Activated T-helper 17 cell treated with anti-CD3 and anti-CD28 coated beads, Interleukin-2, amount 50 U/mL, for 72 hours (primary cell): Measurements from ENCODE around the gene PCSK6. TPM values are rescaled to one million over a fixed set of nuclear protein-coding genes. Genes with fewer than 3 reads are reported as not detected.

ENCODE experiments used
- ATAC-seq: fragments of 150-1000 bp; cut with Tn5 transposase; replicated peaks from 2 replicates; pipeline ENCODE4 v1.10.0; 2021; ENCODE audit warnings: mild to moderate bottlenecking, moderate library complexity
- H3K27ac Mint-ChIP-seq: one replicate; pipeline ENCODE4 v1.8.0; 2022; ENCODE audit warnings: mixed read lengths
- H3K27me3 Mint-ChIP-seq: one replicate; pipeline ENCODE4 v1.8.0; 2022; ENCODE audit warnings: mixed read lengths
- H3K36me3 Mint-ChIP-seq: one replicate; pipeline ENCODE4 v1.8.0; 2022; ENCODE audit warnings: low read depth, mild to moderate bottlenecking, mixed read lengths
- H3K4me1 Mint-ChIP-seq: one replicate; pipeline ENCODE4 v1.8.0; 2022; ENCODE audit warnings: mixed read lengths
- H3K4me3 Mint-ChIP-seq: one replicate; pipeline ENCODE4 v1.8.0; 2022; ENCODE audit warnings: mild to moderate bottlenecking, mixed read lengths
- H3K9me3 Mint-ChIP-seq: one replicate; pipeline ENCODE4 v1.8.0; 2022; ENCODE audit warnings: mixed read lengths
- total RNA-seq, 2 donors: library from RNA; stranded (reverse); gene quantifications; one replicate each; pipeline ENCODE4 v1.2.3, GENCODE V29; 2022

The PCSK6 gene
- total RNA-seq, 2 donors from 2014 or later = 0.56 to 1.3 TPM

DNA sequence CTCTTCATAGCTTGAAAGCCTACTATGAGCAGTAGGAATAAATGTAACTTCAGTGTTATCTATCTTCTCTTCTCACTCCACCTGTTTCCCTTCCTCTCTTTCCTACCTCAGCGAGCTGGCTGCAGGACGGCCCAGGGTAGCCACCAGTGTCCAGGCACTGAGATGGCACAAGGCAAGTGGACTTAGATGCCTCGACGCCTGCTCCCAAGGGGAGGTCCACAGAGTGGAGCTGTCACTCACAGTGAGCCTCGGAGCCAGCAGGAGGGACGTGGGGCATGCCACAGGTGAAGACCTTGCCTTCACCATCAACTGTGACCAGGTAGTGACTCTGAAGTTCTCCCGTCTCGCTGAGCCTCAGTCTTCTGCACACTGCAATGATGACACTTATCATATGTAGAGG is 88.2 kb downstream of the PCSK6 start:
- H3K27ac Mint-ChIP-seq = no peak overlapping the region
- H3K9me3 Mint-ChIP-seq = no peaks in the 10 kb centered on the region
- ATAC-seq = no peak
- peaks cover 31% of the 10 kb centered on the region for H3K27me3 Mint-ChIP-seq
- H3K4me3 Mint-ChIP-seq = no peak overlapping the region
- no peaks in the 10 kb centered on the region for H3K4me1 Mint-ChIP-seq
- H3K36me3 Mint-ChIP-seq = no peaks in the 10 kb centered on the region

DNA sequence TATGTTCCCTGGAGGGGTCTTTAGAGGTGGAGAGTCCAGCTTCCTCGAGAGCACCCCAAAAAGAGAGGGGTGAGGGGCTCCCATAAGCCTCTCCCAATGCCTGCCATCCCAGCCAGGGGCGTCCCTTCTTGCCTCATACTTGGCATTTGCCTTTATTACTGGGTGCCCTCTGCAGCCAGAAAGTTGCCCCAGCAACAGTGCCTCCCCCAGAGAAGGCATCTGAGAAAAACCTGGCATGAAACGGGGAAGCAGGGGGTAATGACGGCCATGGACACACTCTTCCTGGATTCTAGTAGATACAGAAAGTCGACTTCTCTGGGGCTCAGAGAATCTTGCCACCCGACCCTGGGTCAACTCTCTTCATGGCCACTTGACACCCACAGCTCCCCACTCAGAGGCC is 90.1 kb downstream of the PCSK6 start:
- Mint-ChIP-seq H3K9me3 (no peaks in the 10 kb centered on the region), H3K27ac (no peak overlapping the region), H3K27me3 (peaks cover 32% of the 10 kb centered on the region), H3K36me3 (no peaks in the 10 kb centered on the region), H3K4me3 (no peak overlapping the region), H3K4me1 (peaks cover 4% of the 10 kb centered on the region)
- ATAC-seq = no peak

DNA sequence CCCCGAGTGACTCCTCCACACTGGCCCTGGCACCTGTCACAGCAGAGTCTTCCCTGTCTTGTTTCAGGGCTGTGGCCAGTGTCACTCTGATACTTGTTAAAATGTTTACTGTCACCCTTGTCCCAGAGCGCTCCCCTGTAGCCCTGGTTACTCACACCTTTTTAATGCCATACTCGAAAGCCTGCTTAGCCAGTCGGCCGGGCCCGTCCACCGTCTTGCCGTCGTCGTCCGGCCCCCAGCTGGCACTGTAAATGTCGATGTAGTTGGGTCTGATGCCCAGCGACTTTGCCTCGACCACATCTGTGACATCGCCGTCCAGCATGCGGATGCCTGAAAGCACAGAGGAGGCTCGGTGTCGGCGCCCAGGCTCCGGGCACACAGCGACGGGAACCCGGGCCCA is 91.3 kb downstream of the PCSK6 start:
- Mint-ChIP-seq H3K36me3 (no peaks in the 10 kb centered on the region), H3K9me3 (no peaks in the 10 kb centered on the region), H3K27ac (no peak overlapping the region), H3K27me3 (peaks cover 36% of the 10 kb centered on the region), H3K4me1 (peaks cover 4% of the 10 kb centered on the region), H3K4me3 (no peak overlapping the region)
- no peak for ATAC-seq

DNA sequence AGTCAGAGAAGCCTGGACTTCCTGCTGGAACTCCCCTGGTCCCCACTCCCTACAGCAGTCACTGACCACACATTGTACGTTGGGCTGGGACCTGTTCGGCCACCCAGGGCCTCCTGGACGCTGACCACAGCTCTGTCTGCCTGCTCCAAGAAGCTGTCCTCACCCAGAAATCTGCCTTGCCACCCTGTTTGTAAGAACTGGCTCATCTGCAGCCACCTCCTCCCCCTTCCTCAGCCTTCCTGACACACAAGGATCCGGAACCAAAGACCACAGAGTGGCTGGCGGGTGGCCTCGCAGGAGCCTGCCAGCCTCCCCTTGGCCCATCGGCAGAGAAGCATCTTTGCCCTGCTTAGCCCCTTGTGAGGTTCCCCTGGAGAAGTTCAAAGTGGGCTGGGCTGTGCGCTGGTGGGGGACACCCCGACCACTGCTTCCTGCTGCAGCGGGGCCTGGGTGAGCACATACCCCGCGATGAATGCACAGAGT is 91.9 kb downstream of the PCSK6 start:
- Mint-ChIP-seq H3K27ac (no peak overlapping the region), H3K36me3 (no peaks in the 10 kb centered on the region), H3K4me3 (no peak overlapping the region), H3K9me3 (no peaks in the 10 kb centered on the region), H3K4me1 (peaks cover 4% of the 10 kb centered on the region), H3K27me3 (peaks cover 36% of the 10 kb centered on the region)
- no peak for ATAC-seq

DNA sequence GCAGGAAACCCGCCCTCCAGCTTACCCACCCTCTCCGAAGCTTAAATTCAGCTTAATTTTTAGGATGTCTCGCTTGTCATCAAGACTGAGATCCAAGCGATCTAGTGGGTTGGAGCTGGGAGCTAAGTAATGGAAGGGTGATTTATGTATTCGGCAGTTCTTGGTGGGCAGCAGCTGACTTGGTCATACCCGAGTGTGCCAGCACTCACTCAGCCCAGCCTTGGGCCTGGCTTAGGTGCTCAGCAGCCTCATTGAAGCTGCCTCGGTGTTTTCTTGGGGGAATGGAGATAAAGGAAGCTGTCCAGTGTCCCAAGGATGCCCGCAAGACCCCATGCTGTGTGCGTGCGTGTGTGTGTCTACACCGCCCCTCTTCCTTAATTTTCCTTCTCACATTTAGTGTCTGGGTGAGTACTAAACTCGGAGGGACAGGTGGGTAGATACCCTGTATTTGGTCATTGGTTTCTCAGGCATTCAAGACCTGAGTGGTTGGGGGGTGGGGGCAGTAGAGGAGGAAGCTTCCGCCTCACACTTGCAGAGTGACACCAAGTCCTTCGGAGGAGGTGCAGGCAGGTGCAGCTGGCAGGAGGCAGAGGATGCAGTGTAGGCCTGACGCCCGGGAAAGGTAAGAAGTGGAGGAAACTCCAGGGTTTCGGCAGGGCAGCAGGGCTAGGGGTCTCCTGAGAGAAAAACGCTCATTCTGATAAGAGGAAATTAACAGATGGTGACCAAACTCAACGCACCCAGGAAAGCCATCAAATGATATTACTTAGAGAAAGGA is 92.8 kb downstream of the PCSK6 start:
- Mint-ChIP-seq H3K27ac (no peak overlapping the region), H3K4me1 (peaks cover 4% of the 10 kb centered on the region), H3K27me3 (peaks cover 40% of the 10 kb centered on the region), H3K9me3 (no peaks in the 10 kb centered on the region), H3K36me3 (no peaks in the 10 kb centered on the region), H3K4me3 (no peak overlapping the region)
- no peak for ATAC-seq

DNA sequence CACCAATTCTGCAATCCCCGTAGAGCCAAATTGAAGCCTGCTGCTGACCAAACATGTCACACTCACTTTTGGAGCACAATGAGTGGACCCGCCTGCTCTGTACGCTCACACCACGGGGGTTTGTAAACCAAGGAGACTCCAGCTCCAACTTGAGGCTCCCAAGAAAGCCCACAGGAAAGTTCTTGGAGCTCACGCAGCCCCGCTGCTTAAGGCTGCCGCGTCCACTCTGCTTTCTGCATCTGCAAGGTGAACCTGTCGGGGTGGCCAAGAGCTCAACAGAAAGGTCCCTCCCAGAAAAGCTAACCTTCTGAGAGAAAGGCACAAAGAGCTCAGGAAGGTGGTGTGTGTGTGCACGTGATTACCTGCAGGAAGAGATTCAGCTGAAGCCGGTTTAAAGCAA is 94.9 kb downstream of the PCSK6 start:
- Mint-ChIP-seq H3K27me3 (peaks cover 34% of the 10 kb centered on the region), H3K36me3 (no peaks in the 10 kb centered on the region), H3K9me3 (no peaks in the 10 kb centered on the region), H3K4me1 (peaks cover 4% of the 10 kb centered on the region), H3K27ac (no peak overlapping the region), H3K4me3 (no peak overlapping the region)
- ATAC-seq = no peak

DNA sequence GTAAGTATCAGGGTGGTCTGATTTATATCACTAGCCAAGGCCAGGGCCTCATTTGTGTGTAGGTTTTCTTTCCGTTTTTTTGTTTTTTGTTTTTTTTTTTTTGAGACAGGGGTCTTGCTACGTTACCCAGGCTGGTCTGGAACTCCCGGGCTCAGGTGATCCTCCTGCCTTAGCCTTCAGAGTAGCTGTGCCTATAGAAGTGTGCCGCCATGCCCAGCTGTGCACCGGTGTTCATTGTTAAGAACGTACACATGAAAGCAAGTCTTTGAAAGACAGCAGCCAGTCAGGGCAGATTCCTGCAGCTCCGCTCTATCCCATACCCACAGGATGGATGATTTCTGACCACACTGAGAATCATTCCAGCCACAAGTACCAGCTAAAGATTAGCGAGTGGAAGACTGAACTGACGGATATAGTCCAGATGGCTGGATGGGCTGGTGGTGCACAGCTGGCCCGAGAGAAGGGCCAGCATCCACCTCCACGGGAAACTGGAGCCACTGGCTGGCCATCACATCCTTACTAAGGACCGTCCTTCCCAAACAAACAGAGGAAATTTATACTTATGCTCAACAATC is 95.4 kb downstream of the PCSK6 start:
- Mint-ChIP-seq H3K27ac (no peak overlapping the region), H3K9me3 (no peaks in the 10 kb centered on the region), H3K27me3 (peaks cover 32% of the 10 kb centered on the region), H3K4me1 (peaks cover 4% of the 10 kb centered on the region), H3K4me3 (no peak overlapping the region), H3K36me3 (no peaks in the 10 kb centered on the region)
- ATAC-seq = no peak

DNA sequence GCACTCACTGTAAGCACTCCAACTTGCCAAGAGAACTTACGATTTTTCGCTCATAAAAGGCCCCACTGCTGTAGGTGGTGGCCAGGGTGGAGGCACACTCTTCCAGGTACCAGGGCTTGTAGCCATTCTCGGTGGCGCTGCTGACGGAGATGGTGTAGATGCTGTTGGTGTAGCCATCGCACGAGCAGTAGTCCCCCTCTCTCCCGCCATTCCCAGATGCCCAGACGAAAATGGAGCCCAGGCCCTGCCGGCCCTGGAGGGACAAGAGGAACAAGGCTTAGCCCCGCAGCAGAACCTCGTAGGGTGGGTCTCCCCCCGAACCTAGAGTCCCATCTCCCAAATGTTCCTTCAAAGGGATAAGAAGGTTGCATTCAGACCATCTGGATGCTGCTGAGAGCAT is 96.3 kb downstream of the PCSK6 start:
- no peaks in the 10 kb centered on the region for H3K36me3 Mint-ChIP-seq
- no peaks in the 10 kb centered on the region for H3K9me3 Mint-ChIP-seq
- H3K4me1 Mint-ChIP-seq = peaks cover 4% of the 10 kb centered on the region
- H3K4me3 Mint-ChIP-seq = no peak overlapping the region
- no peak overlapping the region for H3K27ac Mint-ChIP-seq
- ATAC-seq = no peak
- peaks cover 30% of the 10 kb centered on the region for H3K27me3 Mint-ChIP-seq

DNA sequence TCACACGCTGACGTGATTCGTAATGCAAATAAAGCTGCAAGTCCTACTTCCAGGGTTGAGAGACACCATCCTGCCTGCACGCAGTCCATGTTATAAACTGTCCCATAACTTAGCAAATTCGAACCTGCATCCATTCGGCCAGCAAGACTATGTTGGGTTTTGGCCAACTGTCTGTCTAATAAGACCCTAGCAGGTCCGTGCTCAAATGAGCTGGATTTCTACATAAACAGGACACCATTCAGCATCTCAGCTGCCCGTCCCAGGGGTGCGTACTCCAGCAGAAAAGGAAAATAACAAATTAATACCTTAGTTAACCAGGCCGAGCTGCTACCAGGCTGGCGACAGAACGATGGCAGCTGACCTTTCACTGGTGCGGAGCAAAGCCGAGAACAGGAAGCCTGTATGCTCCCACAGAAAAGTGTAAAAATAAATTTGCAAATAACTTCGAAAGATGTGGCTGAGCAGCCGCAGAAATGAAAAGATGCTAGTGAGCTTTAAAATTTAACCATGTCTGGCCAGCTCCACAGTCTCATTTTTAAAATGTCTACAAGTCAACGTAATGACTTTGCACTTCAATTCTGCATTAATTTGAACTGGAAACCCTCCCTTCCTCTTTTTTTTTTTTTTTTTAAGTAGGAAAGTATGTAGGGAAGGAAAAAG is 97.4 kb downstream of the PCSK6 start:
- ATAC-seq = no peak
- Mint-ChIP-seq H3K4me3 (no peak overlapping the region), H3K9me3 (no peaks in the 10 kb centered on the region)

DNA sequence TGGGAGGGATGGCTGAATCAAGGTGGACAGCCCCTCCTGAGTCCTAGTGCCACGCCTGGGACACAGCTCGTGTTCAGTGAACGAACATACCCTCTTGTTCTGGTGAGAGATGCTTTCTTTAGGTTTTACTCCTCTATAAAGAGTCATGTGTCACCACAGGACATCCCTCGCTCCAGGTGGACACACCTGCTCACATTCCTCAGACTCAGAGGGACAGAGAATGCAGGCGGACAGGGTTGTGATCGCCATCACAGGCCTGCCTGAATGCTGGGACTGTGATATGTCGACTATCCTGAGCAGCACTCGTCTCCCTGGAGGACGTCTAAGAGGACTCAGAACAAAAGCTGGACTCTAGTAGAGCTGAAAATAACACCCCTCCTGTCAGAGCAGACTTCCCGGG is 98.1 kb downstream of the PCSK6 start:
- H3K36me3 Mint-ChIP-seq = no peaks in the 10 kb centered on the region
- peaks cover 4% of the 10 kb centered on the region for H3K4me1 Mint-ChIP-seq
- H3K27me3 Mint-ChIP-seq = peaks cover 19% of the 10 kb centered on the region
- H3K9me3 Mint-ChIP-seq = no peaks in the 10 kb centered on the region
- no peak overlapping the region for H3K27ac Mint-ChIP-seq
- no peak for ATAC-seq
- no peak overlapping the region for H3K4me3 Mint-ChIP-seq

More for the DNA sequence above, 97.4 kb downstream of the PCSK6 start:
- Mint-ChIP-seq H3K36me3 (no peaks in the 10 kb centered on the region), H3K27ac (no peak overlapping the region), H3K27me3 (peaks cover 24% of the 10 kb centered on the region), H3K4me1 (peaks cover 4% of the 10 kb centered on the region)

DNA sequence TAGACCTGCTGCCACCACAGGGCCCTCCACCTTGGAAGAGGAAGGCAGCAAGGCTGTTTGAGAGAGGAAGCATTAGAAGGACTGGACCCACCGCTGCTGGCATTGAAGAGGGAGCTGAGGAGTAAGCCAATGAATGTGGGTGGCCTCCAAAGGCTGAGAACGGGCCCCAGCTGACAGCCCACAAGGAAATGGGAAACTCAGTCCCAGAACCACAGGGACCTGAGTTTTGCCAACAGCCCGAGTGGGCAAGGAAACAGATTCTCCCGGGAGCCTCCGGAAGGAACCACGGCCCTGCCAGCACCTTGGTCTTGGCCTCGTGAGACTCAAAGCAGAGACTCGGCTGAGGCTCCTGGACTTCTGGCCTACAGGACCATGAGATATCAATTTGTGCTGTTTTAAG is 99.0 kb downstream of the PCSK6 start:
- no peak overlapping the region for H3K27ac Mint-ChIP-seq
- H3K9me3 Mint-ChIP-seq = no peaks in the 10 kb centered on the region
- H3K36me3 Mint-ChIP-seq = no peaks in the 10 kb centered on the region
- ATAC-seq = no peak
- H3K4me3 Mint-ChIP-seq = no peak overlapping the region
- no peaks in the 10 kb centered on the region for H3K4me1 Mint-ChIP-seq
- peaks cover 11% of the 10 kb centered on the region for H3K27me3 Mint-ChIP-seq

DNA sequence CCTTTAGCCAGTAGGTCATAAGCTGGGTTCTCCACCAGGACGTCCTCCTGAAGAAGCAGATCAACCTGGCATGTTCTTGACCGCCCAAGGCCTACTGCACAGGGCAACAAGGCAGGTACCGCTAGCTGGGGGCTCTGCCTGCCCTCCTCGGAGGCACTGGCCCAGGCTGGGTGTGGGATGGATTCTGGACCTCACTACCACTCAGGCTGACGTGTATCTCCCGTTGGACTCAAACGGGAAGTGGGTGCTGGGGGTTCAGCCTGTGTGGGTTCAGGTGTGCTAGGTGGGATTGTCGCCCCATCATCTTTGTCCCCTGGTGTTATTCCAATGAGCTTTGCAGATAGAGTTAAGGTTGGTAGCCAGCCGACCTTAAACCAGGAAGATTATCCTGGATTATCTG is 99.4 kb downstream of the PCSK6 start:
- Mint-ChIP-seq H3K27me3 (peaks cover 10% of the 10 kb centered on the region), H3K27ac (no peak overlapping the region), H3K9me3 (no peaks in the 10 kb centered on the region), H3K4me3 (no peak overlapping the region), H3K4me1 (no peaks in the 10 kb centered on the region), H3K36me3 (no peaks in the 10 kb centered on the region)
- ATAC-seq = no peak

DNA sequence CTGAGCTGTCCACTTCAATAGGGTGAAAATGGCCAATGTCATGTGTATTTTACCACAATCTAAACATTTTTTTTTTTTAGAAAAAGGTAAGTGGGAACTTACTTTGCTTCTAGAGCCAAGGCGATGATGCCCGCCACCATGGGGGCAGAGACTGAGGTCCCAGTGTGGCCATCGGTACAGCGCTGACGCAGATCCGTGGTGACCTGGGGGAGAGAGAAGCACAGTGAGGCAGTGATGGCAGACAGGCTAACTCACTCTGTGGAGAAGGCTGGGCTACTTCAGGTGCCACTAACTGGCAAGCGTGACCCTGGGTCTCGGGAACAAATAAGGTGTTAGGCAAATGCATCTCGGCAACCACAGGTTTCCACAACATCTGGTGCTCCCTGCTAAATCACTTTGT is 100.1 kb downstream of the PCSK6 start:
- ATAC-seq = no peak
- Mint-ChIP-seq H3K4me1 (no peaks in the 10 kb centered on the region), H3K9me3 (no peaks in the 10 kb centered on the region), H3K36me3 (no peaks in the 10 kb centered on the region), H3K27me3 (peaks cover 9% of the 10 kb centered on the region), H3K4me3 (no peak overlapping the region), H3K27ac (no peak overlapping the region)

DNA sequence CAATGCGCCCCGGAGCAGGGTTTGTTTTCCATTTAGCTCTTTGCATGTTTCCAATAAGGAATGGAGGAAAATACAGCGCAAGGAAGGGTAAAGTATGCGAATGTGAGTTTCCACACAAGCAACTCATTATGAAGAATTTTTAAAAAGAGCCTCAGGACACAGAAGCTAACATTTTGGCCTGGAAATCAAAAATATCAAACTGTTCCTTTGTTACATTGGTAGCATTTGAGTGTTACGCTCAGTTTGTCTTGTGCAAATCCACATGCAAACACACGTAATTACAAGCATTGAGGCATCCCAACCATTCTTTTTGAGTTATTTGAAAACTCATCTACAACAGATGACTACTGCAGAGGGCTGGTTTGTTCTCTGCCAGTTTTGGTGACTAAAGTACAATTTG is 101.5 kb downstream of the PCSK6 start:
- no peak for ATAC-seq
- no peak overlapping the region for H3K27ac Mint-ChIP-seq
- no peak overlapping the region for H3K4me3 Mint-ChIP-seq

DNA sequence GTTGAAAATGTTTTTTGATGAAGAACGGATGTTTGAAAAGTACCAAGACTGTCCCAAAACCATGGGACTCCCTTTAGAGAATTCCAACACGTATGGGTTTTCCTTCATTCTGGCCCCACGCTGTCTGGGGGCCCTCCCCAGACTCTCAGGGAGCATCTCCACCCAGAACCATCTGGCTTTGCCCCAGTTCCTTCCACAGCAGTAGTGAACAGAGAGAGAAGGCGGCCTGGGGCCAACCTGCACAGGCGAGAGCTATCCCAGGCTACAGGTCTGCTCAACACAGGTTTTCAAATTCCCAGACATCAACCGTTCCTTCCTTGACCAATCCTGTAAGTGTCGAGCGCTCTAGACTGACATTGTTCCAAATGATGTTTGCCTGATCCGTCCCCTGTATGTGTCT is 101.9 kb downstream of the PCSK6 start:
- no peaks in the 10 kb centered on the region for H3K9me3 Mint-ChIP-seq
- H3K27ac Mint-ChIP-seq = no peak overlapping the region
- H3K4me1 Mint-ChIP-seq = no peaks in the 10 kb centered on the region
- peaks cover 6% of the 10 kb centered on the region for H3K27me3 Mint-ChIP-seq
- ATAC-seq = no peak
- no peaks in the 10 kb centered on the region for H3K36me3 Mint-ChIP-seq
- H3K4me3 Mint-ChIP-seq = no peak overlapping the region

More for the DNA sequence above, 101.5 kb downstream of the PCSK6 start:
- H3K9me3 Mint-ChIP-seq = no peaks in the 10 kb centered on the region
- H3K4me1 Mint-ChIP-seq = no peaks in the 10 kb centered on the region
- peaks cover 6% of the 10 kb centered on the region for H3K27me3 Mint-ChIP-seq
- no peaks in the 10 kb centered on the region for H3K36me3 Mint-ChIP-seq
